ENCODE data around the gene PODXL2. TPM values are rescaled to one million over a fixed set of nuclear protein-coding genes. Genes with fewer than 3 reads are reported as not detected.

Gene PODXL2
- total RNA-seq, 1 experiment from 2014 or later: 5.7 TPM

- Histone ChIP-seq H3K27me3 (ENCODE audit: insufficient read depth, low read length) (no peaks in the 10 kb centered on the region), H3K79me2 (ENCODE audit: insufficient read depth, low read length) (peaks cover 26% of the 10 kb centered on the region), H4K20me1 (ENCODE audit: insufficient read depth) (no peaks in the 10 kb centered on the region), H3K36me3 (ENCODE audit: control insufficient read depth in 1 of 2, insufficient read depth in 2 of 2, low read length in 2 of 2) (peaks cover 0 to 7% of the 10 kb centered on the region in 2 experiments; a peak in 1 of 4 replicates), H3K9me2 (ENCODE audit: insufficient read depth) (no peaks in the 10 kb centered on the region), H3K4me3 (replicated peaks in 1 of 2; ENCODE audit: low read depth in 1 of 2, low read length in 2 of 2) (no peak overlapping the region), H3K27ac (ENCODE audit: low read depth, low read length) (no peak overlapping the region), H3K9me3 (ENCODE audit: control insufficient read depth in 1 of 2, insufficient read depth in 1 of 2, low read depth in 1 of 2, low read length in 2 of 2) (no peaks in the 10 kb centered on the region), H3K4me1 (ENCODE audit: control insufficient read depth in 1 of 2, insufficient read depth in 2 of 2, low read length in 2 of 2) (no peaks in the 10 kb centered on the region; a peak in 1 of 4 replicates), H3K9ac (ENCODE audit: low read length) (no peak overlapping the region), H3K4me2 (ENCODE audit: low read length) (no peak overlapping the region), H2AFZ (ENCODE audit: low read depth, low read length, poor library complexity, severe bottlenecking) (no peak overlapping the region)
- ChIA-PET CTCF (no interaction called here), RAD21 (ENCODE audit: low non-redundant PET in 1 of 2, low total read pairs in 2 of 2, uncharacterized antibody in 2 of 2, unreplicated experiment in 2 of 2) (no interaction called here), POLR2A (no interaction called here)
- DNase-seq (ENCODE audit: low read depth, low spot score): no peak
- no peak for ATAC-seq
- no TSS peak for BruUV-seq (replicated peaks)
- intact Hi-C loops (cut with micrococcal nuclease): no loop called here
- no peak for TF ChIP-seq MAX (IDR thresholded peaks at IDR 0.05)
These were observed 48.5 kb upstream of the PODXL2 start for GRCh38 chr3:127580327-127581060.

- no peak overlapping the region for H3K27ac ChIP-seq (ENCODE audit: low read depth, low read length)
- H3K9ac ChIP-seq (ENCODE audit: low read length): no peak overlapping the region
- H2AFZ ChIP-seq (ENCODE audit: low read depth, low read length, poor library complexity, severe bottlenecking): no peak overlapping the region
- peaks cover 6 to 16% of the 10 kb centered on the region in 2 experiments for H3K4me1 ChIP-seq (ENCODE audit: control insufficient read depth in 1 of 2, insufficient read depth in 2 of 2, low read length in 2 of 2)
- no peak overlapping the region for H3K4me2 ChIP-seq (ENCODE audit: low read length)
- H3K79me2 ChIP-seq (ENCODE audit: insufficient read depth, low read length): peaks cover 66% of the 10 kb centered on the region
- POLR2A ChIA-PET: no interaction called here
- peaks cover 0 to 7% of the 10 kb centered on the region in 2 experiments; a peak in 1 of 4 replicates for H3K36me3 ChIP-seq (ENCODE audit: control insufficient read depth in 1 of 2, insufficient read depth in 2 of 2, low read length in 2 of 2)
- ATAC-seq (no peak), DNase-seq (ENCODE audit: low read depth, low spot score) (no peak)
- intact Hi-C loops (cut with micrococcal nuclease): no loop called here
- RAD21 ChIA-PET (ENCODE audit: low non-redundant PET in 1 of 2, low total read pairs in 2 of 2, uncharacterized antibody in 2 of 2, unreplicated experiment in 2 of 2): interaction anchor here in 1 of 2 experiments (0.7 kb wide), 1 partner anchor 55 kb away, joined by 5 read pairs; no protein-coding TSS in a partner anchor
- no peaks in the 10 kb centered on the region for H3K9me3 ChIP-seq (ENCODE audit: control insufficient read depth in 1 of 2, insufficient read depth in 1 of 2, low read depth in 1 of 2, low read length in 2 of 2)
- BruUV-seq (replicated peaks): no TSS peak
- H4K20me1 ChIP-seq (ENCODE audit: insufficient read depth): no peaks in the 10 kb centered on the region
- H3K4me3 ChIP-seq (replicated peaks in 1 of 2; ENCODE audit: low read depth in 1 of 2, low read length in 2 of 2): no peak overlapping the region
- CTCF ChIA-PET: interaction anchor here (3.0 kb wide), 1 partner anchor 10 kb away, joined by 11 read pairs; no protein-coding TSS in a partner anchor
- H3K27me3 ChIP-seq (ENCODE audit: insufficient read depth, low read length): no peaks in the 10 kb centered on the region
- H3K9me2 ChIP-seq (ENCODE audit: insufficient read depth): no peaks in the 10 kb centered on the region
- TF ChIP-seq REST (IDR thresholded peaks at IDR 0.05; ENCODE audit: low read depth): no peak
- TF ChIP-seq JUND (IDR thresholded peaks at IDR 0.05): no peak
- no peak for TF ChIP-seq MAX (IDR thresholded peaks at IDR 0.05)
- no peak for TF ChIP-seq CTCF (IDR thresholded peaks at IDR 0.05 in 2 of 3, conservative IDR thresholded peaks at IDR 0.05 in 1 of 3; ENCODE audit: borderline replicate concordance in 1 of 3, insufficient read depth in 1 of 3, low read depth in 2 of 3, low read length in 2 of 3)
- TF ChIP-seq ELF1 (IDR thresholded peaks at IDR 0.05; ENCODE audit: borderline replicate concordance, low read depth): no peak
- no peak for TF ChIP-seq POLR2AphosphoS5 (IDR thresholded peaks at IDR 0.05; ENCODE audit: low read depth, low read length)
- no peak for TF ChIP-seq SP1 (IDR thresholded peaks at IDR 0.05; ENCODE audit: low read depth)
- TF ChIP-seq EGR1 (IDR thresholded peaks at IDR 0.05; ENCODE audit: low read depth): no peak
- no peak for TF ChIP-seq ATF3 (IDR thresholded peaks at IDR 0.05)
- no peak for TF ChIP-seq ZNF274 (IDR thresholded peaks at IDR 0.05; ENCODE audit: low read depth, low read length)
- no peak for TF ChIP-seq CEBPB (IDR thresholded peaks at IDR 0.05; ENCODE audit: low read depth)
- no peak for TF ChIP-seq SIN3A (IDR thresholded peaks at IDR 0.05; ENCODE audit: low read depth)
- TF ChIP-seq TCF7L2 (IDR thresholded peaks at IDR 0.05; ENCODE audit: borderline replicate concordance, extremely low read depth, insufficient read depth, insufficient read length): no peak
These were observed 44.3 kb upstream of the PODXL2 start for GRCh38 chr3:127584734-127585133.
